HCT116 (cell line): Measurements from ENCODE around the gene MAP3K6. TPM values are rescaled to one million over a fixed set of nuclear protein-coding genes. Genes with fewer than 3 reads are reported as not detected.

ENCODE experiments used
- ATAC-seq: fragments of 200-7000 bp; cut with Tn5 transposase; 2 replicates; pipeline ENCODE4 v1.9.1; 2020; ENCODE audit warnings: mild to moderate bottlenecking, moderate library complexity
- BruUV-seq: library from RNA; stranded (reverse); fragments of 400-500 nt; replicated peaks from 2 replicates; lab custom pipeline; 2021; lab: Mats Ljungman, UMichigan
- CTCF ChIA-PET: fragments of 300-600 bp; sonication (Branson Sonifier 250); formaldehyde crosslinking; loops from one replicate; lab custom pipeline; 2021; ENCODE audit warnings: antibody characterized with exemption; lab: Charles Lee
- POLR2A ChIA-PET: fragments of 300-600, 350-600 bp; sonication (Branson Sonifier 250); formaldehyde crosslinking; loops from one replicate; lab custom pipeline; 2021; ENCODE audit warnings: antibody characterized with exemption; lab: Charles Lee
- RAD21 ChIA-PET, 2 experiments: fragments of 300-600 bp; sonication (Branson Sonifier 250); formaldehyde crosslinking; loops; one replicate each; lab custom pipeline; 2023; ENCODE audit warnings: low total read pairs in 2 of 2; ENCODE audit not compliant: uncharacterized antibody in 2 of 2, unreplicated experiment in 2 of 2, low non-redundant PET in 1 of 2; lab: Charles Lee
- DNase-seq: peaks from one replicate; pipeline ENCODE4 v3.0.0-alpha.2; 2010; ENCODE audit warnings: low read depth, low spot score
- H2AFZ ChIP-seq: fragments of 200-600 bp; shearing (Covaris generic), sonication (generic); 2 replicates; pipeline ENCODE4 v1.6.1; 2017; ENCODE audit warnings: low read depth, mixed run types, mixed read lengths, antibody characterized with exemption, low read length; ENCODE audit not compliant: poor library complexity, severe bottlenecking
- H3K27ac ChIP-seq: 2 replicates; pipeline ENCODE4 v1.5.1; 2012; ENCODE audit warnings: low read depth, low read length
- H3K27me3 ChIP-seq: fragments of 200-600 bp; sonication (generic); 2 replicates; pipeline ENCODE4 v1.6.1; 2016; ENCODE audit warnings: mixed run types, low read length, mixed read lengths; ENCODE audit not compliant: insufficient read depth
- H3K36me3 ChIP-seq, 2 experiments: fragments of 200-500 bp in 1 of 2; fragments of 200-600 bp in 1 of 2; sonication (Bioruptor generic) in 1 of 2; sonication (generic) in 1 of 2; 2 replicates each; pipeline versions ENCODE4 v1.5.1 to v1.6.1; 2014 to 2016; ENCODE audit warnings: low read length in 2 of 2, inconsistent platforms in 1 of 2, mixed read lengths in 1 of 2, mixed run types in 1 of 2; ENCODE audit not compliant: insufficient read depth in 2 of 2, control insufficient read depth in 1 of 2
- H3K4me1 ChIP-seq, 2 experiments: fragments of 200-600 bp in 1 of 2; sonication (generic) in 1 of 2; 2 replicates each; pipeline versions ENCODE4 v1.5.1 to v1.6.1; 2012 to 2017; ENCODE audit warnings: low read length in 2 of 2, inconsistent platforms in 1 of 2, mild to moderate bottlenecking in 1 of 2, mixed read lengths in 1 of 2, mixed run types in 1 of 2, moderate library complexity in 1 of 2; ENCODE audit not compliant: insufficient read depth in 2 of 2, control insufficient read depth in 1 of 2
- H3K4me2 ChIP-seq: fragments of 200-600 bp; sonication (generic); 2 replicates; pipeline ENCODE4 v1.6.1; 2017; ENCODE audit warnings: mixed run types, low read length, mixed read lengths
- H3K4me3 ChIP-seq, 2 experiments: fragments of 200-600 bp in 1 of 2; sonication (generic) in 1 of 2; replicated peaks in 1 of 2; 2 replicates each; pipeline ENCODE4 v1.5.1; 2011 to 2016; ENCODE audit warnings: low read length in 2 of 2, control low read depth in 1 of 2, low read depth in 1 of 2, mild to moderate bottlenecking in 1 of 2, mixed read lengths in 1 of 2, mixed run types in 1 of 2
- H3K79me2 ChIP-seq: fragments of 200-600 bp; sonication (generic); 2 replicates; pipeline ENCODE4 v1.6.1; 2017; ENCODE audit warnings: mild to moderate bottlenecking, mixed run types, low read length, moderate library complexity, mixed read lengths; ENCODE audit not compliant: insufficient read depth
- H3K9ac ChIP-seq: fragments of 200-600 bp; sonication (generic); 2 replicates; pipeline ENCODE4 v1.6.1; 2016; ENCODE audit warnings: low read length, mixed read lengths
- H3K9me2 ChIP-seq: fragments of 200-600 bp; sonication (generic), shearing (Covaris generic); 2 replicates; pipeline ENCODE4 v1.6.1; 2017; ENCODE audit warnings: mixed run types, mild to moderate bottlenecking, moderate library complexity; ENCODE audit not compliant: insufficient read depth
- H3K9me3 ChIP-seq, 2 experiments: fragments of 200-500 bp in 1 of 2; fragments of 200-600 bp in 1 of 2; sonication (Bioruptor generic) in 1 of 2; sonication (generic) in 1 of 2; 2 replicates each; pipeline ENCODE4 v1.6.1; 2014 to 2017; ENCODE audit warnings: low read length in 2 of 2, mixed read lengths in 2 of 2, inconsistent platforms in 1 of 2, low read depth in 1 of 2, mild to moderate bottlenecking in 1 of 2, mixed run types in 1 of 2, moderate library complexity in 1 of 2; ENCODE audit not compliant: control insufficient read depth in 1 of 2, insufficient read depth in 1 of 2
- H4K20me1 ChIP-seq: fragments of 200-600 bp; sonication (generic), shearing (Covaris generic); 2 replicates; pipeline ENCODE4 v1.6.1; 2017; ENCODE audit warnings: mixed run types, mild to moderate bottlenecking, moderate library complexity; ENCODE audit not compliant: insufficient read depth
- CBX3 ChIP-seq: IDR thresholded peaks from 2 replicates; pipeline ENCODE4 v1.6.1; 2012; ENCODE audit warnings: low read depth
- CEBPB ChIP-seq: IDR thresholded peaks from 2 replicates; pipeline ENCODE4 v1.6.1; 2012; ENCODE audit warnings: low read depth
- EGR1 ChIP-seq: IDR thresholded peaks from 2 replicates; pipeline ENCODE4 v1.6.1; 2012; ENCODE audit warnings: low read depth
- EZH2phosphoT487 ChIP-seq: fragments of 200-600 bp; IDR thresholded peaks from 2 replicates; pipeline ENCODE4 v1.6.1; 2018; ENCODE audit warnings: antibody characterized with exemption, borderline replicate concordance
- POLR2A ChIP-seq: IDR thresholded peaks from 2 replicates; pipeline ENCODE4 v1.7.0; 2011; ENCODE audit warnings: borderline replicate concordance; ENCODE audit not compliant: insufficient read depth, insufficient read length; ENCODE audit errors: extremely low read depth
- POLR2AphosphoS5 ChIP-seq: IDR thresholded peaks from 2 replicates; pipeline ENCODE4 v1.6.1; 2011; ENCODE audit warnings: mild to moderate bottlenecking, low read depth, low read length, moderate library complexity
- RAD21 ChIP-seq: IDR thresholded peaks from 2 replicates; pipeline ENCODE4 v1.6.1; 2012; ENCODE audit warnings: low read depth, mild to moderate bottlenecking
- SRF ChIP-seq: IDR thresholded peaks from 2 replicates; pipeline ENCODE4 v1.6.1; 2012; ENCODE audit warnings: low read depth
- YY1 ChIP-seq: IDR thresholded peaks from 2 replicates; pipeline ENCODE4 v1.6.1; 2011; ENCODE audit warnings: low read length, low read depth, moderate library complexity, mild to moderate bottlenecking; ENCODE audit not compliant: insufficient replicate concordance; ENCODE audit errors: extremely low read depth
- ZFX ChIP-seq: fragments of 450-650 bp; IDR thresholded peaks from 2 replicates; pipeline ENCODE4 v1.6.1; 2017
- intact Hi-C: fragments of 100-400 bp; cut with micrococcal nuclease; formaldehyde crosslinking; loops from 2 replicates; pipeline ENCODE4 v1.10.0; 2022
- total RNA-seq: library from RNA; stranded (reverse); gene quantifications from one replicate; pipeline ENCODE4 v1.2.1, GENCODE V29; 2021; ENCODE audit not compliant: unreplicated experiment
- TF ChIP-seq, protein P1 (sequence below): IDR thresholded peaks from 2 replicates; pipeline ENCODE4 v1.6.1; 2012
- TF ChIP-seq, protein P2 (sequence below), 3 experiments: fragments of 200-600 bp in 1 of 3; sonication (generic) in 1 of 3; IDR thresholded peaks in 2 of 3; conservative IDR thresholded peaks in 1 of 3; 2 replicates each; pipeline ENCODE4 v1.5.1; 2012 to 2017; ENCODE audit warnings: low read depth in 2 of 3, low read length in 2 of 3, antibody characterized with exemption in 1 of 3, borderline replicate concordance in 1 of 3, control low read depth in 1 of 3, mild to moderate bottlenecking in 1 of 3, mixed read lengths in 1 of 3, mixed run types in 1 of 3, moderate library complexity in 1 of 3; ENCODE audit not compliant: insufficient read depth in 1 of 3
- TF ChIP-seq, protein P3 (sequence below): IDR thresholded peaks from 2 replicates; pipeline ENCODE4 v1.6.1; 2012

MAP3K6 gene
- total RNA-seq, 1 experiment from 2014 or later: 30.2 TPM

DNA sequence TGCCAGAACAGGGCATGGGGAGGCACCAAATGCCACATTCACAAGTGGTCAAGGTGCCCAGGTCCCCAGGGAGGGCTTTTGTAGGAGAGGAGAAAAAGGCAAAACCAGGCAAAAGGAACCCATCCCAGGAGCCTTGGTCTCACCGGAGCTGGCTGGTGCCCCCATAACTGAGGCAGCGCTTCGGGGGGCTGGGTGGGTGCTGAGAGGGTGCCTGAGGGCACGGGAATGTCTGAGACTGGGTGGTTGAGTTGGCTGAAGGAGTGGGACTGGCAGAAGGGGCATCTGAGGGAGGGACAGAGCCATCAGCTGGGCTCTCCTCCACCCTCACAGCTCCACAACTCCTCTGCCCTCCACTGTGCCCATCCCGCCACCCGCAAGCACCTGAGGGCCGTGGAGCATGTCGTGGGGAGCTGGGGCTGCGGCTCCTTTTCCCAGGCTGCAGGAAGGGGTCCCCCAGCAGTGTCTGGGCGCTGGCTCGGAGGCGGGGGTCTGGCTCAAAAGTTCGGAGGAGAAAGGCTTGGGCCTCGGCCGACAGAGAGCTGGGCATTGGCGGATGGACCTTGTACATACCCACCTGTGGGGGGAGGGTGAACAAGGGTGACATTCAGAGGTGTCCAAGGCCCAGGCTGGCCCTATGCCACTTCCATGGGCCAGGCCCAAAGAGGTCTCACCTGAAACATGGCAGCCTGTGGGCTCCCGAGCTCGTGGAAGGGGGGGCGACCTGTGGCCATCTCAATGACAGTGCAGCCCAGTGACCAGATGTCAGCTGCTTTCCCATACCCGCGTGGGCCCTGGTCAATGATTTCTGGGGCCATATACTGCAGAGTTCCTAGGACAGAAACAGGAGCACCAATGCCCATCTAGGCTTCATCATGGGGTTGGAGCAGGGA lies 8.5 kb downstream of the MAP3K6 start:
- H3K36me3 ChIP-seq: peaks cover 0 to 7% of the 10 kb centered on the region in 2 experiments; a peak in 1 of 4 replicates
- H3K9me2 ChIP-seq: no peaks in the 10 kb centered on the region
- no peak overlapping the region for H2AFZ ChIP-seq
- ChIA-PET POLR2A (interaction anchor here (1.5 kb wide), 1 partner anchor 8 kb away, joined by 3 read pairs; no protein-coding TSS in a partner anchor), RAD21 (interaction anchor here (0.6 to 1.5 kb wide), 3 partner anchors 12 to 37 kb away, joined by 3 to 5 read pairs (median 3); partner anchors contain the start of gene SYTL1 (in 1 of the 2)), CTCF (interaction anchor here (0.6 to 2.5 kb wide), 7 partner anchors 8 to 314 kb away, joined by 3 to 25 read pairs (median 5); partner anchors contain the start of genes MAP3K6 and SYTL1)
- H3K4me2 ChIP-seq: no peak overlapping the region
- intact Hi-C loops: no loop called here
- H3K9me3 ChIP-seq: no peaks in the 10 kb centered on the region
- H4K20me1 ChIP-seq: no peaks in the 10 kb centered on the region
- BruUV-seq: no TSS peak
- no peak overlapping the region for H3K9ac ChIP-seq
- peaks cover 7 to 11% of the 10 kb centered on the region in 2 experiments; a peak in 3 of 4 replicates for H3K4me1 ChIP-seq
- no peaks in the 10 kb centered on the region for H3K27me3 ChIP-seq
- no peak overlapping the region for H3K4me3 ChIP-seq
- no peak overlapping the region for H3K27ac ChIP-seq
- TF ChIP-seq POLR2A (no peak), EGR1 (no peak), ZFX (no peak), CBX3 (no peak), SRF (no peak), CEBPB (no peak), RAD21 (no peak), YY1 (no peak), EZH2phosphoT487 (no peak), POLR2AphosphoS5 (no peak)
- TF ChIP-seq, protein P1, sequence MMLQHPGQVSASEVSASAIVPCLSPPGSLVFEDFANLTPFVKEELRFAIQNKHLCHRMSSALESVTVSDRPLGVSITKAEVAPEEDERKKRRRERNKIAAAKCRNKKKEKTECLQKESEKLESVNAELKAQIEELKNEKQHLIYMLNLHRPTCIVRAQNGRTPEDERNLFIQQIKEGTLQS: no peak
- TF ChIP-seq, protein P2, sequence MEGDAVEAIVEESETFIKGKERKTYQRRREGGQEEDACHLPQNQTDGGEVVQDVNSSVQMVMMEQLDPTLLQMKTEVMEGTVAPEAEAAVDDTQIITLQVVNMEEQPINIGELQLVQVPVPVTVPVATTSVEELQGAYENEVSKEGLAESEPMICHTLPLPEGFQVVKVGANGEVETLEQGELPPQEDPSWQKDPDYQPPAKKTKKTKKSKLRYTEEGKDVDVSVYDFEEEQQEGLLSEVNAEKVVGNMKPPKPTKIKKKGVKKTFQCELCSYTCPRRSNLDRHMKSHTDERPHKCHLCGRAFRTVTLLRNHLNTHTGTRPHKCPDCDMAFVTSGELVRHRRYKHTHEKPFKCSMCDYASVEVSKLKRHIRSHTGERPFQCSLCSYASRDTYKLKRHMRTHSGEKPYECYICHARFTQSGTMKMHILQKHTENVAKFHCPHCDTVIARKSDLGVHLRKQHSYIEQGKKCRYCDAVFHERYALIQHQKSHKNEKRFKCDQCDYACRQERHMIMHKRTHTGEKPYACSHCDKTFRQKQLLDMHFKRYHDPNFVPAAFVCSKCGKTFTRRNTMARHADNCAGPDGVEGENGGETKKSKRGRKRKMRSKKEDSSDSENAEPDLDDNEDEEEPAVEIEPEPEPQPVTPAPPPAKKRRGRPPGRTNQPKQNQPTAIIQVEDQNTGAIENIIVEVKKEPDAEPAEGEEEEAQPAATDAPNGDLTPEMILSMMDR (IDR thresholded peaks at IDR 0.05 in 2 of 3, conservative IDR thresholded peaks at IDR 0.05 in 1 of 3; ENCODE audit: borderline replicate concordance in 1 of 3, insufficient read depth in 1 of 3, low read depth in 2 of 3, low read length in 2 of 3): no peak
- TF ChIP-seq, protein P3, sequence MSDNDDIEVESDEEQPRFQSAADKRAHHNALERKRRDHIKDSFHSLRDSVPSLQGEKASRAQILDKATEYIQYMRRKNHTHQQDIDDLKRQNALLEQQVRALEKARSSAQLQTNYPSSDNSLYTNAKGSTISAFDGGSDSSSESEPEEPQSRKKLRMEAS: no peak
- DNase-seq (no peak), ATAC-seq (0 out of 2 replicates have a peak, but pooled peaks have one; percentile 4)
- no peaks in the 10 kb centered on the region for H3K79me2 ChIP-seq
